OCI-LY1 (cell line): ENCODE data around the gene ANKHD1.

Source experiments
- H2AFZ ChIP-seq: fragments of 200-600 bp; sonication (generic), shearing (Covaris generic); 2 replicates; pipeline ENCODE4 v1.6.0; 2014; ENCODE audit warnings: antibody characterized with exemption, mild to moderate bottlenecking, low read length
- H3F3A ChIP-seq: fragments of 200-600 bp; sonication (generic), shearing (Covaris generic); 2 replicates; pipeline ENCODE4 v1.6.0; 2014; ENCODE audit warnings: mild to moderate bottlenecking, antibody characterized with exemption, low read length, moderate library complexity; ENCODE audit not compliant: insufficient read depth
- H3K27ac ChIP-seq: fragments of 200-600 bp; sonication (generic); 2 replicates; pipeline ENCODE4 v1.5.1; 2014; ENCODE audit warnings: low read length, mixed run types, mild to moderate bottlenecking, low read depth; ENCODE audit not compliant: poor library complexity, severe bottlenecking
- H3K27me3 ChIP-seq: fragments of 200-600 bp; sonication (generic); 2 replicates; pipeline ENCODE4 v1.6.0; 2014; ENCODE audit warnings: antibody characterized with exemption, mild to moderate bottlenecking, low read length, moderate library complexity; ENCODE audit not compliant: insufficient read depth
- H3K36me3 ChIP-seq: fragments of 200-600 bp; sonication (generic); 2 replicates; pipeline ENCODE4 v1.6.1; 2014; ENCODE audit warnings: mild to moderate bottlenecking, antibody characterized with exemption, low read length, moderate library complexity, mixed read lengths; ENCODE audit not compliant: insufficient read depth
- H3K4me1 ChIP-seq: fragments of 200-600 bp; sonication (generic); 2 replicates; pipeline ENCODE4 v1.5.1; 2014; ENCODE audit warnings: mild to moderate bottlenecking, low read length, moderate library complexity; ENCODE audit not compliant: insufficient read depth, severe bottlenecking
- H3K4me2 ChIP-seq: fragments of 200-600 bp; sonication (generic), shearing (Covaris generic); 2 replicates; pipeline ENCODE4 v1.6.1; 2014; ENCODE audit warnings: low read length
- H3K4me3 ChIP-seq: fragments of 200-600 bp; sonication (generic); 2 replicates; pipeline ENCODE4 v1.5.1; 2014; ENCODE audit warnings: low read length, low read depth, mild to moderate bottlenecking, mixed read lengths; ENCODE audit not compliant: poor library complexity, severe bottlenecking
- H3K79me2 ChIP-seq: fragments of 200-600 bp; shearing (Covaris generic); 2 replicates; pipeline ENCODE4 v1.6.1; 2016; ENCODE audit warnings: mixed run types, low read length, mixed read lengths; ENCODE audit not compliant: insufficient read depth
- H3K9ac ChIP-seq: fragments of 200-600 bp; sonication (generic), shearing (Covaris generic); 2 replicates; pipeline ENCODE4 v1.6.1; 2014; ENCODE audit warnings: mild to moderate bottlenecking, low read length, mixed read lengths
- H3K9me2 ChIP-seq: fragments of 200-600 bp; sonication (generic), shearing (Covaris generic); 2 replicates; pipeline ENCODE4 v1.6.1; 2014; ENCODE audit warnings: low read depth, mild to moderate bottlenecking, low read length, mixed read lengths
- H3K9me3 ChIP-seq: fragments of 200-600 bp; shearing (Covaris generic); 2 replicates; pipeline ENCODE4 v1.6.1; 2014; ENCODE audit warnings: low read length, mixed read lengths
- H4K20me1 ChIP-seq: fragments of 200-600 bp; sonication (generic), shearing (Covaris generic); 2 replicates; pipeline ENCODE4 v1.6.0; 2016; ENCODE audit warnings: mild to moderate bottlenecking, low read length; ENCODE audit not compliant: insufficient read depth
- EZH2 ChIP-seq: fragments of 200-600 bp; sonication (generic), shearing (Covaris generic); IDR thresholded peaks from 2 replicates; pipeline ENCODE4 v1.8.0; 2017; ENCODE audit warnings: borderline replicate concordance, mixed run types, mild to moderate bottlenecking, antibody characterized with exemption, low read length, moderate library complexity, mixed read lengths
- TF ChIP-seq, protein P1 (sequence below): fragments of 200-600 bp; sonication (generic), shearing (Covaris generic); IDR thresholded peaks from 2 replicates; pipeline ENCODE4 v1.5.1; 2017; ENCODE audit warnings: mild to moderate bottlenecking, antibody characterized with exemption, low read length, moderate library complexity, mixed read lengths

ANKHD1 gene

DNA sequence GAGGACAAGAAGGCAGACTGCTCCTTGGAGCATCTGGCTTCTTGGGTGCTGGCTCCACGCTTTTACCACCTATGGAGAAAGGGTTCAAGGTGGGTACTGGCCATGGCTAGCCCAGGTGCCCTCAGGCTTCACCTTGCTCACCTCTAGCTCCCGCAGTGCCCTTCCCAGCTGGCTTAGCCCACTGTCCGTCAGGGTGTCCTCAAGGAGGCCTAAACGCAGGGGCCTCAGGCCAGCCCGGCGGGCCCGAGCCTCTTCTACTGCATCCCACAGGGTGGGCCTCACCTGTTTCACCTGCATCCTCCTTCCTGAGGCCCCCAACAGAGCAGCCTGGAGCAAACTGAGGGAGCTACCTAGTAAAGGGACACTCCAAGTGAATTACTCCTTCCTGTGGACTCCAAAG lies 172.1 kb downstream of the ANKHD1 start:
- Histone ChIP-seq H3K9ac (no peak overlapping the region), H3K27me3 (no peaks in the 10 kb centered on the region), H3K9me2 (no peaks in the 10 kb centered on the region), H3K4me2 (no peak overlapping the region), H3K4me1 (peaks cover 5% of the 10 kb centered on the region), H3K4me3 (no peak overlapping the region), H4K20me1 (no peaks in the 10 kb centered on the region), H2AFZ (no peak overlapping the region), H3K79me2 (no peaks in the 10 kb centered on the region), H3F3A (no peaks in the 10 kb centered on the region), H3K9me3 (no peaks in the 10 kb centered on the region), H3K27ac (no peak overlapping the region), H3K36me3 (peaks cover 9% of the 10 kb centered on the region; the same call in 1 of the 2 replicates)
- TF ChIP-seq EZH2 = no peak
- TF ChIP-seq, protein P1, sequence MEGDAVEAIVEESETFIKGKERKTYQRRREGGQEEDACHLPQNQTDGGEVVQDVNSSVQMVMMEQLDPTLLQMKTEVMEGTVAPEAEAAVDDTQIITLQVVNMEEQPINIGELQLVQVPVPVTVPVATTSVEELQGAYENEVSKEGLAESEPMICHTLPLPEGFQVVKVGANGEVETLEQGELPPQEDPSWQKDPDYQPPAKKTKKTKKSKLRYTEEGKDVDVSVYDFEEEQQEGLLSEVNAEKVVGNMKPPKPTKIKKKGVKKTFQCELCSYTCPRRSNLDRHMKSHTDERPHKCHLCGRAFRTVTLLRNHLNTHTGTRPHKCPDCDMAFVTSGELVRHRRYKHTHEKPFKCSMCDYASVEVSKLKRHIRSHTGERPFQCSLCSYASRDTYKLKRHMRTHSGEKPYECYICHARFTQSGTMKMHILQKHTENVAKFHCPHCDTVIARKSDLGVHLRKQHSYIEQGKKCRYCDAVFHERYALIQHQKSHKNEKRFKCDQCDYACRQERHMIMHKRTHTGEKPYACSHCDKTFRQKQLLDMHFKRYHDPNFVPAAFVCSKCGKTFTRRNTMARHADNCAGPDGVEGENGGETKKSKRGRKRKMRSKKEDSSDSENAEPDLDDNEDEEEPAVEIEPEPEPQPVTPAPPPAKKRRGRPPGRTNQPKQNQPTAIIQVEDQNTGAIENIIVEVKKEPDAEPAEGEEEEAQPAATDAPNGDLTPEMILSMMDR = no peak

DNA sequence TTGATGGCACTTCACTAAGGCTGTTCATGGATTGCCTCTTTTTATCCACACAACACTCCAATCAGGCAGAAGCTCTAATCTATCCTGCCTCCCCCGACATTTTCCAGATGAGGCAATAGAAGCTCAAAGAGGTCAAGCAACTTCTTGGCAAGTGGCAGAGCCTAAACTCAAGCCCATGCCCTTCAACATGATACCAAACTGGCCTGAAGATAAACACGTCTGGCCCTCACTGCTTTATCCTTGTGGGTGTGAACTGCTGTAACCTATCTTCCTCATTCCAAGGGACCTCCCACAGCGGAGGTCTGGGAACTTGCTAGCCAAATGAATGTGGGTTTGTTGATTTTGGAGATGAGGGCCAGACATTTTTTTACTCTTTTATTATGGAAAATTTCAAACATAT lies 172.5 kb downstream of the ANKHD1 start:
- Histone ChIP-seq H3K9ac (no peak overlapping the region), H3K27me3 (no peaks in the 10 kb centered on the region), H4K20me1 (no peaks in the 10 kb centered on the region), H3K9me2 (no peaks in the 10 kb centered on the region), H3K4me3 (no peak overlapping the region), H3K9me3 (no peaks in the 10 kb centered on the region), H2AFZ (no peak overlapping the region), H3F3A (no peaks in the 10 kb centered on the region), H3K27ac (no peak overlapping the region), H3K36me3 (peaks cover 5% of the 10 kb centered on the region; the same call in 1 of the 2 replicates), H3K79me2 (no peaks in the 10 kb centered on the region), H3K4me1 (peaks cover under 1% of the 10 kb centered on the region), H3K4me2 (no peak overlapping the region)
- TF ChIP-seq EZH2 = no peak
- TF ChIP-seq, protein P1 = no peak

DNA sequence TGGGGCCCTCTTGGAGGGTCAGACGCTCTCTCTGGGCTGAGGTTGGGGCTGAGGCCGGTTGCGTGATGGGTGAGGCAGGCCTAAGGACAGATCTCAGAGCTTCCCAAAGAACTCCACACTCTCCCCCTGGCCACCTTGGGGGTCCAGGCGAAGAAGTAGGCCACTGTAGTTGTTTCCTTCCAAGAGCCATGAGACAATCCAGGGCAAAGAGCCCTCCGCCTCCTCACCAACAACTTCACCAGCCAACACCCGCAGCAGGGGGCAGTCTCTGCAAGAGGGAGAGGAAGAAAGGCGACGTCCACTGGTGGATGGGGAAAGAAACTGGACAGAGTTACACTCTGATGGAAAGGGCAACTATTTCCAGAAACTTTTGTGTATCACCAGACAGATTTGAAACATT lies 173.7 kb downstream of the ANKHD1 start:
- H3K9ac ChIP-seq = no peak overlapping the region
- H4K20me1 ChIP-seq = no peaks in the 10 kb centered on the region
- no peak overlapping the region for H3K4me3 ChIP-seq
- H3K79me2 ChIP-seq = no peaks in the 10 kb centered on the region
- H3K4me2 ChIP-seq = no peak overlapping the region
- H3K27ac ChIP-seq = no peak overlapping the region
- H3K36me3 ChIP-seq = no peaks in the 10 kb centered on the region
- no peaks in the 10 kb centered on the region for H3K4me1 ChIP-seq
- no peaks in the 10 kb centered on the region for H3K27me3 ChIP-seq
- no peak overlapping the region for H2AFZ ChIP-seq
- no peaks in the 10 kb centered on the region for H3F3A ChIP-seq
- H3K9me2 ChIP-seq = no peaks in the 10 kb centered on the region
- H3K9me3 ChIP-seq = no peaks in the 10 kb centered on the region
- TF ChIP-seq, protein P1 = peak; percentile 27; the same call in 1 of the 2 replicates
- no peak for TF ChIP-seq EZH2
